HCT116 (cell line): ENCODE measurements around the gene CCND1. TPM values are rescaled to one million over a fixed set of nuclear protein-coding genes. Genes with fewer than 3 reads are reported as not detected.

Experiments used
- ATF3 ChIP-seq: IDR thresholded peaks from 2 replicates; pipeline ENCODE4 v1.6.1; 2012
- MAX ChIP-seq: IDR thresholded peaks from 2 replicates; pipeline ENCODE4 v1.6.1; 2012
- REST ChIP-seq: IDR thresholded peaks from 2 replicates; pipeline ENCODE4 v1.6.1; 2012; ENCODE audit warnings: low read depth
- SIN3A ChIP-seq: IDR thresholded peaks from 2 replicates; pipeline ENCODE4 v1.6.1; 2012; ENCODE audit warnings: low read depth
- ZBTB33 ChIP-seq: IDR thresholded peaks from 2 replicates; pipeline ENCODE4 v1.6.1; 2011; ENCODE audit warnings: mild to moderate bottlenecking, low read length, moderate library complexity; ENCODE audit not compliant: insufficient replicate concordance; ENCODE audit errors: extremely low read depth
- total RNA-seq: library from RNA; stranded (reverse); gene quantifications from one replicate; pipeline ENCODE4 v1.2.1, GENCODE V29; 2021; ENCODE audit not compliant: unreplicated experiment

The CCND1 gene
- total RNA-seq, 1 experiment from 2014 or later = 601 TPM

- no peak for TF ChIP-seq ZBTB33
- no peak for TF ChIP-seq SIN3A
- TF ChIP-seq ATF3 = no peak
- no peak for TF ChIP-seq REST
- TF ChIP-seq MAX = no peak
- TF ChIP-seq, all 23 proteins: peak for 0
Observed at GRCh38 chr11:69666752-69667536, 26.0 kb downstream of the CCND1 start (continued).
